Endothelial cell of umbilical vein (primary cell): ENCODE measurements around the gene MEF2C.

Experiments used
- FOS ChIP-seq: IDR thresholded peaks from 2 replicates; pipeline ENCODE4 v1.6.1; 2011; ENCODE audit warnings: mild to moderate bottlenecking, low read length, moderate library complexity, borderline replicate concordance; ENCODE audit not compliant: insufficient read depth
- POLR2A ChIP-seq: IDR thresholded peaks from 2 replicates; pipeline ENCODE4 v1.6.1; 2012; ENCODE audit warnings: low read depth, mild to moderate bottlenecking, control low read depth, low read length
- POLR2AphosphoS5 ChIP-seq: IDR thresholded peaks from 2 replicates; pipeline ENCODE4 v1.6.1; 2012; ENCODE audit warnings: low read depth, mild to moderate bottlenecking, control low read depth, low read length, moderate library complexity; ENCODE audit not compliant: insufficient read depth
- TF ChIP-seq, protein P1 (sequence below), 2 donors: IDR thresholded peaks; 1 replicate in 1 of 2; 2 replicates in 1 of 2; pipeline ENCODE4 v1.5.1; 2011; ENCODE audit warnings: low read length in 2 of 2, mild to moderate bottlenecking in 2 of 2, moderate library complexity in 2 of 2, control low read depth in 1 of 2, inconsistent platforms in 1 of 2, low read depth in 1 of 2; ENCODE audit not compliant: insufficient read depth in 1 of 2; ENCODE audit errors: extremely low read depth in 1 of 2

DNA sequence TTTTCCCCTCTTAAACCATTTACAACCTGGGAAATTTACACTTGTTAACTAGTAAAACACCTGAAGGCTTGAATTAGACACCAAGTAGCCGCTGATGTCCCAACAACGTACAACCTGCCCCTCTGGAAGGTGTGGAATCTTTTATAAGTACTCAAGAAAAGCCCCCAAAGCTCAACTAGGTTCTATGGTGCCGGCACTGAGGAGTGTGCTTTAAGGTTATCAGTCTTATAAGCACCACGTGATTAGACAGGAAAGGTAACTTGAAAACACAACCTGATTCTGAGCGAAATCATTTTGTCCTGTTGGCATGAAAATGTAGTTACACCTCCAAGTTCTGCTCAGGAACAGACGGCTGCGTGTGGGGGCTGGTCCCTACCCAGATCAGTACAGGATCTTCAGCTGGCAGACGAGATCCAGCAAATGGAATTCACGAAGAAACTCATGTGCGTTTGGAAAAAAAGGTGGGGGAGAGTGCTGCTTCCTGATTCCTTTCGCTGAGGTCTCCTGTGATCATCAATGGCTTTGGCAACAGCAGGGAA, 195.5 kb downstream of the MEF2C start:
- TF ChIP-seq, protein P1, sequence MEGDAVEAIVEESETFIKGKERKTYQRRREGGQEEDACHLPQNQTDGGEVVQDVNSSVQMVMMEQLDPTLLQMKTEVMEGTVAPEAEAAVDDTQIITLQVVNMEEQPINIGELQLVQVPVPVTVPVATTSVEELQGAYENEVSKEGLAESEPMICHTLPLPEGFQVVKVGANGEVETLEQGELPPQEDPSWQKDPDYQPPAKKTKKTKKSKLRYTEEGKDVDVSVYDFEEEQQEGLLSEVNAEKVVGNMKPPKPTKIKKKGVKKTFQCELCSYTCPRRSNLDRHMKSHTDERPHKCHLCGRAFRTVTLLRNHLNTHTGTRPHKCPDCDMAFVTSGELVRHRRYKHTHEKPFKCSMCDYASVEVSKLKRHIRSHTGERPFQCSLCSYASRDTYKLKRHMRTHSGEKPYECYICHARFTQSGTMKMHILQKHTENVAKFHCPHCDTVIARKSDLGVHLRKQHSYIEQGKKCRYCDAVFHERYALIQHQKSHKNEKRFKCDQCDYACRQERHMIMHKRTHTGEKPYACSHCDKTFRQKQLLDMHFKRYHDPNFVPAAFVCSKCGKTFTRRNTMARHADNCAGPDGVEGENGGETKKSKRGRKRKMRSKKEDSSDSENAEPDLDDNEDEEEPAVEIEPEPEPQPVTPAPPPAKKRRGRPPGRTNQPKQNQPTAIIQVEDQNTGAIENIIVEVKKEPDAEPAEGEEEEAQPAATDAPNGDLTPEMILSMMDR (IDR thresholded peaks at IDR 0.05; ENCODE audit: extremely low read depth in 1 of 2, insufficient read depth in 1 of 2, low read depth in 1 of 2, low read length in 2 of 2), result no peak
- no peak for TF ChIP-seq POLR2A
- TF ChIP-seq POLR2AphosphoS5, result no peak
- TF ChIP-seq FOS, result no peak
